Measurements from ENCODE around the gene RAB3C. TPM values are rescaled to one million over a fixed set of nuclear protein-coding genes. Genes with fewer than 3 reads are reported as not detected.

RAB3C gene
- total RNA-seq, 4 donors from 2014 or later, result under 0.01 to 1.2 (median 0.41) TPM

- no peaks in the 10 kb centered on the region for H3K36me3 ChIP-seq
- H3K4me1 ChIP-seq, result peaks cover 4 to 6% of the 10 kb centered on the region in 2 donors
- H3K9me3 ChIP-seq, result no peaks in the 10 kb centered on the region
- peak overlapping the region in 1 of 3 donors; percentile 61 for H3K27ac ChIP-seq
- TF ChIP-seq POLR2A (IDR thresholded peaks at IDR 0.05) (no peak), CTCF (IDR thresholded peaks at IDR 0.05) (no peak)
- intact Hi-C loops (cut with DNase I), result loop anchor here (5.0 kb wide), 1 partner anchor 110 kb away; no protein-coding TSS in a partner anchor
- H3K4me3 ChIP-seq (replicated peaks in 1 of 3), result no peak overlapping the region
- no peaks in the 10 kb centered on the region for H3K27me3 ChIP-seq
- DNase-seq, result no peak
Observed at GRCh38 chr5:58891971-58892343, 309.1 kb downstream of the RAB3C start.

- 100% methylated on average over 1 of the region's 1 CpG for WGBS, 2 donors
- no peak for DNase-seq
Observed at GRCh38 chr5:58893551-58893950, 310.7 kb downstream of the RAB3C start.

GRCh38 chr5:58898006-58898405 is 315.1 kb downstream of the RAB3C start:
- intact Hi-C loops (cut with DNase I), result no loop called here
- 95% methylated on average over 4 of the region's 4 CpGs for WGBS, 2 donors
- H3K36me3 ChIP-seq, result no peaks in the 10 kb centered on the region

More at GRCh38 chr5:58893551-58893950, 310.7 kb downstream of the RAB3C start:
- TF ChIP-seq CTCF (IDR thresholded peaks at IDR 0.05) (no peak), POLR2A (IDR thresholded peaks at IDR 0.05) (no peak)
- Histone ChIP-seq H3K27me3 (no peaks in the 10 kb centered on the region), H3K27ac (no peak overlapping the region), H3K9me3 (no peaks in the 10 kb centered on the region), H3K4me1 (peaks cover 4 to 6% of the 10 kb centered on the region in 2 donors), H3K36me3 (no peaks in the 10 kb centered on the region), H3K4me3 (replicated peaks in 1 of 3) (no peak overlapping the region)
- intact Hi-C loops (cut with DNase I), result loop anchor here (5.0 kb wide), 1 partner anchor 109 kb away; no protein-coding TSS in a partner anchor

GRCh38 chr5:58898538-58898937 is 315.7 kb downstream of the RAB3C start:
- Histone ChIP-seq H3K27me3 (no peaks in the 10 kb centered on the region), H3K4me3 (replicated peaks in 1 of 3) (no peak overlapping the region), H3K36me3 (no peaks in the 10 kb centered on the region), H3K27ac (no peak overlapping the region), H3K4me1 (no peaks in the 10 kb centered on the region), H3K9me3 (no peaks in the 10 kb centered on the region)
- no peak for DNase-seq
- intact Hi-C loops (cut with DNase I), result no loop called here
- no peak for TF ChIP-seq POLR2A (IDR thresholded peaks at IDR 0.05)
- no peak for TF ChIP-seq CTCF (IDR thresholded peaks at IDR 0.05)

More at GRCh38 chr5:58898006-58898405, 315.1 kb downstream of the RAB3C start:
- no peak overlapping the region for H3K27ac ChIP-seq
- no peaks in the 10 kb centered on the region for H3K27me3 ChIP-seq
- TF ChIP-seq POLR2A (IDR thresholded peaks at IDR 0.05) (no peak), CTCF (IDR thresholded peaks at IDR 0.05) (no peak)
- H3K4me1 ChIP-seq, result no peaks in the 10 kb centered on the region
- no peak for DNase-seq
- H3K4me3 ChIP-seq (replicated peaks in 1 of 3), result no peak overlapping the region
- H3K9me3 ChIP-seq, result no peaks in the 10 kb centered on the region

- H3K4me1 ChIP-seq, result no peaks in the 10 kb centered on the region
- no peak for DNase-seq
- TF ChIP-seq POLR2A (IDR thresholded peaks at IDR 0.05) (no peak), CTCF (IDR thresholded peaks at IDR 0.05) (no peak)
- no peak overlapping the region for H3K27ac ChIP-seq
- no peaks in the 10 kb centered on the region for H3K27me3 ChIP-seq
- no peaks in the 10 kb centered on the region for H3K36me3 ChIP-seq
- H3K9me3 ChIP-seq, result no peaks in the 10 kb centered on the region
- 90 to 91% methylated on average over 11 of the region's 11 CpGs for WGBS, 2 donors
- no peak overlapping the region for H3K4me3 ChIP-seq (replicated peaks in 1 of 3)
- intact Hi-C loops (cut with DNase I), result no loop called here
Observed at GRCh38 chr5:58901271-58901670, 318.4 kb downstream of the RAB3C start.
